ENCODE results near the gene KIAA1755. TPM values are rescaled to one million over a fixed set of nuclear protein-coding genes. Genes with fewer than 3 reads are reported as not detected.

The KIAA1755 gene
- total RNA-seq, 1 experiment from 2014 or later: 0.17 TPM

GRCh38 chr20:38275815-38276550 is 15.4 kb upstream of the KIAA1755 start:
- H3K79me1 ChIP-seq (ENCODE audit: insufficient read depth, low read depth, low read length, poor library complexity, severe bottlenecking): no peaks in the 10 kb centered on the region
- H3K4ac ChIP-seq (ENCODE audit: low read depth, low read length): no peak overlapping the region
- no peak overlapping the region for H3K23ac ChIP-seq (ENCODE audit: insufficient read length, low read depth, low read length)
- no peak overlapping the region for H3T11ph ChIP-seq (ENCODE audit: low read length)
- H4K5ac ChIP-seq (ENCODE audit: insufficient read length, low read depth, low read length): no peak overlapping the region
- no peak for TF ChIP-seq CTCF (conservative IDR thresholded peaks at IDR 0.05)
- H2AFZ ChIP-seq (ENCODE audit: low read length): no peak overlapping the region
- Mint-ChIP-seq H3K4me3 (no peak overlapping the region), H3K27ac (no peak overlapping the region), H3K4me1 (peaks cover 8 to 13% of the 10 kb centered on the region in 2 experiments), H3K36me3 (ENCODE audit: insufficient read depth in 1 of 3, low read depth in 3 of 3) (no peaks in the 10 kb centered on the region; a peak in 1 of 7 replicates), H3K9me3 (peaks cover under 1 to 4% of the 10 kb centered on the region in 2 experiments; a peak in 3 of 5 replicates), H3K27me3 (ENCODE audit: low read depth) (peaks cover 2% of the 10 kb centered on the region; the same call in 1 of the 2 replicates)
- no peak overlapping the region for H2BK20ac ChIP-seq (ENCODE audit: low read depth, low read length, poor library complexity, severe bottlenecking)
- H3K79me2 ChIP-seq (ENCODE audit: insufficient read depth, low read length): no peaks in the 10 kb centered on the region
- WGBS (ENCODE audit: extremely low coverage, insufficient read length, low lambda C conversion rate): 100% methylated on average over 1 of the region's 12 CpGs
- no peak overlapping the region for H2BK15ac ChIP-seq (ENCODE audit: low read depth, low read length)
- H3K9ac ChIP-seq (ENCODE audit: extremely low read depth, insufficient read length, low read length): no peak overlapping the region
- H2AK5ac ChIP-seq (ENCODE audit: insufficient read length, low read length): no peak overlapping the region
- no peak overlapping the region for H4K8ac ChIP-seq (replicated peaks; ENCODE audit: insufficient read length, low read depth, low read length)
- no peak overlapping the region for H3K18ac ChIP-seq (ENCODE audit: insufficient read length, low read depth, low read length)
- no peak overlapping the region for H3K27ac ChIP-seq (ENCODE audit: insufficient read length, low read depth, low read length)
- H3K4me2 ChIP-seq (ENCODE audit: insufficient read depth, insufficient read length, low read length): no peak overlapping the region
- no peak overlapping the region for H3K56ac ChIP-seq (ENCODE audit: insufficient read length, low read depth, low read length)
- H3K27me3 ChIP-seq (ENCODE audit: insufficient read depth, low read length): no peaks in the 10 kb centered on the region
- H4K91ac ChIP-seq (ENCODE audit: insufficient read length, low read depth, low read length): no peak overlapping the region
- H3K23me2 ChIP-seq (ENCODE audit: insufficient read length, low read depth, low read length, poor library complexity, severe bottlenecking): no peaks in the 10 kb centered on the region
- H2BK120ac ChIP-seq (ENCODE audit: low read depth, low read length, poor library complexity, severe bottlenecking): no peak overlapping the region
- no peaks in the 10 kb centered on the region for H4K20me1 ChIP-seq (ENCODE audit: control insufficient read depth, insufficient read depth, insufficient read length)
- no peak overlapping the region for H2BK12ac ChIP-seq (ENCODE audit: insufficient read length, low read depth, low read length)
- H3K9me3 ChIP-seq (ENCODE audit: control insufficient read depth, low read depth, low read length): no peaks in the 10 kb centered on the region
- no peak overlapping the region for H2BK5ac ChIP-seq (ENCODE audit: insufficient read length, low read length)
- DNase-seq: no peak
- H3K14ac ChIP-seq (ENCODE audit: insufficient read depth, low read length): no peak overlapping the region
- no peaks in the 10 kb centered on the region for H3K4me1 ChIP-seq (ENCODE audit: insufficient read depth, low read length)

All from H9 (cell line).